ENCODE results near the gene RETREG1.

DNA sequence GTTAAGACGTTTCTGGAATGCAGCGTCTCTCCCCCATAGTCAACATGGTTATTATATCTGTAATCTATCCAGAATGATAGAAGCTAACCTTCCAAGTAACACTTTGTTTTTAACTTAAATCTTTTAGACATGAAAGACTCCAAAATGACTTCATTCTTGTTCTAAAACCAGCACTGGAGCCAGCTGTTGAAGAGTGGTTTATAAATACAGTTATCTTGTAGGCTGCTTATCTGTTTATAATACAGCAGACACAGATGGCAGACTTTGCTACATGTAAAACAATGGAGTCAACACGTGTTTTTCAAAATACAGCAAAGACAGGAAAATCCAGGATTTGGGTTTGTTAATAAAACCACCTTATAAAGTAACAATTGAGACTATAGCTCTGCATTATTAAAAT lies 48.8 kb upstream of the RETREG1 start:
- TF ChIP-seq, protein P1, sequence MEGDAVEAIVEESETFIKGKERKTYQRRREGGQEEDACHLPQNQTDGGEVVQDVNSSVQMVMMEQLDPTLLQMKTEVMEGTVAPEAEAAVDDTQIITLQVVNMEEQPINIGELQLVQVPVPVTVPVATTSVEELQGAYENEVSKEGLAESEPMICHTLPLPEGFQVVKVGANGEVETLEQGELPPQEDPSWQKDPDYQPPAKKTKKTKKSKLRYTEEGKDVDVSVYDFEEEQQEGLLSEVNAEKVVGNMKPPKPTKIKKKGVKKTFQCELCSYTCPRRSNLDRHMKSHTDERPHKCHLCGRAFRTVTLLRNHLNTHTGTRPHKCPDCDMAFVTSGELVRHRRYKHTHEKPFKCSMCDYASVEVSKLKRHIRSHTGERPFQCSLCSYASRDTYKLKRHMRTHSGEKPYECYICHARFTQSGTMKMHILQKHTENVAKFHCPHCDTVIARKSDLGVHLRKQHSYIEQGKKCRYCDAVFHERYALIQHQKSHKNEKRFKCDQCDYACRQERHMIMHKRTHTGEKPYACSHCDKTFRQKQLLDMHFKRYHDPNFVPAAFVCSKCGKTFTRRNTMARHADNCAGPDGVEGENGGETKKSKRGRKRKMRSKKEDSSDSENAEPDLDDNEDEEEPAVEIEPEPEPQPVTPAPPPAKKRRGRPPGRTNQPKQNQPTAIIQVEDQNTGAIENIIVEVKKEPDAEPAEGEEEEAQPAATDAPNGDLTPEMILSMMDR (IDR thresholded peaks at IDR 0.05) = no peak
- no peak for TF ChIP-seq POLR2A (IDR thresholded peaks at IDR 0.05)

Data from lower leg skin (tissue), 3 donors.